HEK293T (cell line): ENCODE measurements around the gene OR5H2.

Source experiments
- BHLHE40 ChIP-seq: fragments of 450-650 bp; IDR thresholded peaks from 2 replicates; pipeline ENCODE4 v1.6.1; 2016; ENCODE audit warnings: mild to moderate bottlenecking, moderate library complexity, borderline replicate concordance
- FOXA1 ChIP-seq: fragments of 450-650 bp; IDR thresholded peaks from 2 replicates; pipeline ENCODE4 v1.6.1; 2016; ENCODE audit warnings: mild to moderate bottlenecking
- FOXK2 ChIP-seq: fragments of 450-650 bp; IDR thresholded peaks from 2 replicates; pipeline ENCODE4 v1.6.1; 2016; ENCODE audit warnings: mild to moderate bottlenecking
- L3MBTL2 ChIP-seq: fragments of 450-650 bp; conservative IDR thresholded peaks from 2 replicates; pipeline ENCODE4 v1.6.1; 2016; ENCODE audit warnings: mild to moderate bottlenecking
- SP1 ChIP-seq: fragments of 450-650 bp; IDR thresholded peaks from 2 replicates; pipeline ENCODE4 v1.6.1; 2017

DNA sequence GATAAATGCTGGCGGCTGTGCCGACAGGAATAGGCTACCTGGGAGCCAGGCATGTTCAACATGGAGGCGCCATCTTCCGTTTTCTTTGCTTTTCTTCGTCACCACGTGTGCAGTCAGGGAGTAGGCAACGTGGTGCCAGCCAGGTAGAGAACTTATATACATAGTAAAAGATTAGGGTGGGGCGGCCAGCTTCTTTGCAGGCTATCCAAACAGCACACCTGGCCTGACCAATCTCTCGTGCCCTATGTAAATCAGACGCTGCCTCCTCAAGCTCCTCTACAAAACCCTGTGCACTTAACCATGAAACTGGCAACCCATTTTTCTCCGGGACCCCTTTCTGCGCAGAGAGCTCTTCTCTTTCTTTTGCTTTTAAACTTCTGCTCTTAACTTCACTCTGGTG is 42.8 kb downstream of the OR5H2 start:
- TF ChIP-seq SP1: no peak
- TF ChIP-seq FOXK2: no peak
- TF ChIP-seq FOXA1: no peak
- TF ChIP-seq L3MBTL2: no peak
- no peak for TF ChIP-seq BHLHE40
